Esophagus muscularis mucosa (tissue), 3 donors: ENCODE results near the gene ELFN2.

Experiments
- POLR2AphosphoS5 ChIP-seq, 2 donors: sonication (generic); formaldehyde crosslinking; IDR thresholded peaks; one replicate each; pipeline ENCODE4 v1.6.1; 2017; ENCODE audit warnings: antibody characterized with exemption in 2 of 2
- TF ChIP-seq, protein P1 (sequence below), 3 experiments: fragments of 200-600 bp in 2 of 3; fragments of 450-650 bp in 1 of 3; sonication (generic) in 2 of 3; IDR thresholded peaks; one replicate each; pipeline ENCODE4 v1.5.1; 2017 to 2019; ENCODE audit warnings: antibody characterized with exemption in 3 of 3, mild to moderate bottlenecking in 2 of 3, moderate library complexity in 1 of 3

- TF ChIP-seq, protein P1, sequence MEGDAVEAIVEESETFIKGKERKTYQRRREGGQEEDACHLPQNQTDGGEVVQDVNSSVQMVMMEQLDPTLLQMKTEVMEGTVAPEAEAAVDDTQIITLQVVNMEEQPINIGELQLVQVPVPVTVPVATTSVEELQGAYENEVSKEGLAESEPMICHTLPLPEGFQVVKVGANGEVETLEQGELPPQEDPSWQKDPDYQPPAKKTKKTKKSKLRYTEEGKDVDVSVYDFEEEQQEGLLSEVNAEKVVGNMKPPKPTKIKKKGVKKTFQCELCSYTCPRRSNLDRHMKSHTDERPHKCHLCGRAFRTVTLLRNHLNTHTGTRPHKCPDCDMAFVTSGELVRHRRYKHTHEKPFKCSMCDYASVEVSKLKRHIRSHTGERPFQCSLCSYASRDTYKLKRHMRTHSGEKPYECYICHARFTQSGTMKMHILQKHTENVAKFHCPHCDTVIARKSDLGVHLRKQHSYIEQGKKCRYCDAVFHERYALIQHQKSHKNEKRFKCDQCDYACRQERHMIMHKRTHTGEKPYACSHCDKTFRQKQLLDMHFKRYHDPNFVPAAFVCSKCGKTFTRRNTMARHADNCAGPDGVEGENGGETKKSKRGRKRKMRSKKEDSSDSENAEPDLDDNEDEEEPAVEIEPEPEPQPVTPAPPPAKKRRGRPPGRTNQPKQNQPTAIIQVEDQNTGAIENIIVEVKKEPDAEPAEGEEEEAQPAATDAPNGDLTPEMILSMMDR (IDR thresholded peaks at IDR 0.05), result no peak
- TF ChIP-seq POLR2AphosphoS5 (IDR thresholded peaks at IDR 0.05), result no peak
These were observed 90.7 kb downstream of the ELFN2 start for GRCh38 chr22:37336579-37336978.
